Esophagus muscularis mucosa (tissue), 4 donors: Measurements from ENCODE around the gene PRKCE. TPM values are rescaled to one million over a fixed set of nuclear protein-coding genes. Genes with fewer than 3 reads are reported as not detected.

Source experiments
- DNase-seq: peaks from one replicate; pipeline ENCODE4 v3.0.0-alpha.2; 2017; ENCODE audit errors: extremely low spot score
- H3K27ac ChIP-seq, 4 donors: fragments of 200-600 bp; sonication (generic); replicated peaks in 1 of 4; 1 replicate in 3 of 4; 2 replicates in 1 of 4; pipeline ENCODE4 v1.5.1; 2016 to 2019; ENCODE audit warnings: mild to moderate bottlenecking in 1 of 4
- H3K27me3 ChIP-seq, 4 donors: fragments of 200-600 bp; sonication (generic); one replicate each; pipeline versions ENCODE4 v1.5.1 to v1.6.0; 2016 to 2019
- H3K36me3 ChIP-seq, 4 donors: fragments of 200-600 bp; sonication (generic); one replicate each; pipeline ENCODE4 v1.5.1; 2016 to 2019
- H3K4me1 ChIP-seq, 4 donors: fragments of 200-600 bp; sonication (generic); one replicate each; pipeline ENCODE4 v1.5.1; 2016 to 2019
- H3K4me3 ChIP-seq, 4 donors: fragments of 200-600 bp; sonication (generic); 1 replicate in 2 of 4; 2 replicates in 2 of 4; pipeline ENCODE4 v1.5.1; 2016 to 2019; ENCODE audit warnings: mild to moderate bottlenecking in 4 of 4, moderate library complexity in 1 of 4
- H3K9me3 ChIP-seq, 4 donors: fragments of 200-600 bp; sonication (generic); 1 replicate in 3 of 4; 2 replicates in 1 of 4; pipeline ENCODE4 v1.5.1; 2016 to 2019
- EP300 ChIP-seq: sonication (generic); formaldehyde crosslinking; IDR thresholded peaks from one replicate; pipeline ENCODE4 v1.6.1; 2017; ENCODE audit warnings: antibody characterized with exemption
- POLR2A ChIP-seq: fragments of 450-650 bp; IDR thresholded peaks from one replicate; pipeline ENCODE4 v1.6.1; 2017; ENCODE audit warnings: antibody characterized with exemption, moderate library complexity, mild to moderate bottlenecking, low read depth
- POLR2AphosphoS5 ChIP-seq, 2 donors: sonication (generic); formaldehyde crosslinking; IDR thresholded peaks; one replicate each; pipeline ENCODE4 v1.6.1; 2017; ENCODE audit warnings: antibody characterized with exemption in 2 of 2
- WGBS: methylation state at CpG from one replicate; pipeline ENCODE4 v1.1.5; 2018; 5-methylcytosine and 5-hydroxymethylcytosine counted together
- intact Hi-C: fragments of 100-400 bp; cut with DNase I; formaldehyde crosslinking; loops from one replicate; pipeline ENCODE4 v1.15.1; 2023
- total RNA-seq, 4 donors: library from RNA; depleted of rRNA; stranded (reverse); fragments of >200 nt; gene quantifications; one replicate each; pipeline versions ENCODE4 v1.1.0 to v1.2.1, GENCODE V29; 2016
- TF ChIP-seq, protein P1 (sequence below), 3 experiments: fragments of 200-600 bp in 2 of 3; fragments of 450-650 bp in 1 of 3; sonication (generic) in 2 of 3; IDR thresholded peaks; one replicate each; pipeline ENCODE4 v1.5.1; 2017 to 2019; ENCODE audit warnings: antibody characterized with exemption in 3 of 3, mild to moderate bottlenecking in 2 of 3, moderate library complexity in 1 of 3

Gene PRKCE
- total RNA-seq, 4 donors from 2014 or later: 11.6 to 21.1 (median 13.0) TPM

- TF ChIP-seq POLR2A: no peak
- TF ChIP-seq, protein P1, sequence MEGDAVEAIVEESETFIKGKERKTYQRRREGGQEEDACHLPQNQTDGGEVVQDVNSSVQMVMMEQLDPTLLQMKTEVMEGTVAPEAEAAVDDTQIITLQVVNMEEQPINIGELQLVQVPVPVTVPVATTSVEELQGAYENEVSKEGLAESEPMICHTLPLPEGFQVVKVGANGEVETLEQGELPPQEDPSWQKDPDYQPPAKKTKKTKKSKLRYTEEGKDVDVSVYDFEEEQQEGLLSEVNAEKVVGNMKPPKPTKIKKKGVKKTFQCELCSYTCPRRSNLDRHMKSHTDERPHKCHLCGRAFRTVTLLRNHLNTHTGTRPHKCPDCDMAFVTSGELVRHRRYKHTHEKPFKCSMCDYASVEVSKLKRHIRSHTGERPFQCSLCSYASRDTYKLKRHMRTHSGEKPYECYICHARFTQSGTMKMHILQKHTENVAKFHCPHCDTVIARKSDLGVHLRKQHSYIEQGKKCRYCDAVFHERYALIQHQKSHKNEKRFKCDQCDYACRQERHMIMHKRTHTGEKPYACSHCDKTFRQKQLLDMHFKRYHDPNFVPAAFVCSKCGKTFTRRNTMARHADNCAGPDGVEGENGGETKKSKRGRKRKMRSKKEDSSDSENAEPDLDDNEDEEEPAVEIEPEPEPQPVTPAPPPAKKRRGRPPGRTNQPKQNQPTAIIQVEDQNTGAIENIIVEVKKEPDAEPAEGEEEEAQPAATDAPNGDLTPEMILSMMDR (IDR thresholded peaks at IDR 0.05): no peak
- TF ChIP-seq EP300: no peak
- no peak for TF ChIP-seq POLR2AphosphoS5 (IDR thresholded peaks at IDR 0.05)
- H3K27ac ChIP-seq: no peak overlapping the region
Measured at GRCh38 chr2:46148369-46148736, 496.9 kb downstream of the PRKCE start.

DNA sequence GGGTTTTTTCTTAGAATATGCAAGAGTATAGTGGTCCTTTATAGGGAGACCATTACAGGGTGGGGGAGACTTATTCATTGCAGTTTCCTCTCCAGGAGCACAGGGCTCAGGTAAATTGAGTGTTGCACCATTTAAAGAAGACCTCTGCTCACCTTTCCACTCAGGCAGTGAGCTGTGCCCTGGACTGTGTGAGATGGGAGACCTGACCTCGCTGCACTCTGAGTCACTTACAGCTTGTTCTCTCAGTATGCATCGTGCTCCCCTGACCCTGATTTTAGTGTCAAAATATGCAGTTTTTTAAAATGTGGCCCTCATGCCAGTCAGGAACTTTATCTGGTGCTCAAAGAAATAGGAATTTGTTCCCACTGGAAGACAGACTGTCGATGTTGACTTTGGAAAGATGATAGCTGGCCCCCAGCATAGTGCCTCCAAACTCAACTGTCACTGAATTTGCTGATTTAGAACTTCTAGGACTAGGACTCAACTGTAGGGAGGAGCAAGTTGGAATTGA, 499.0 kb downstream of the PRKCE start:
- Histone ChIP-seq H3K27me3 (no peaks in the 10 kb centered on the region), H3K9me3 (no peaks in the 10 kb centered on the region), H3K4me1 (peaks cover 0 to 6% (median 0%) of the 10 kb centered on the region in 4 donors), H3K4me3 (no peak overlapping the region), H3K36me3 (peaks cover 3 to 50% (median 10%) of the 10 kb centered on the region in 4 donors), H3K27ac (peak overlapping the region in 2 of 4 donors; percentile 14 to 39)
- 90% methylated on average over 3 of the region's 3 CpGs for WGBS
- TF ChIP-seq POLR2A (no peak), EP300 (no peak), POLR2AphosphoS5 (IDR thresholded peaks at IDR 0.05) (no peak)
- TF ChIP-seq, protein P1 (IDR thresholded peaks at IDR 0.05): no peak
- DNase-seq: no peak
- intact Hi-C loops: no loop called here

More at GRCh38 chr2:46148369-46148736, 496.9 kb downstream of the PRKCE start:
- Histone ChIP-seq H3K27me3 (no peaks in the 10 kb centered on the region), H3K4me1 (peaks cover 0 to 6% (median 0%) of the 10 kb centered on the region in 4 donors), H3K36me3 (peaks cover 3 to 49% (median 10%) of the 10 kb centered on the region in 4 donors), H3K4me3 (no peak overlapping the region), H3K9me3 (no peaks in the 10 kb centered on the region)
- intact Hi-C loops: no loop called here
- WGBS: 88% methylated on average over 2 of the region's 2 CpGs
- DNase-seq: no peak

GRCh38 chr2:46151577-46151976, 500.1 kb downstream of the PRKCE start:
- Histone ChIP-seq H3K9me3 (no peaks in the 10 kb centered on the region), H3K27me3 (no peaks in the 10 kb centered on the region), H3K4me3 (no peak overlapping the region), H3K4me1 (peaks cover 0 to 6% (median 0%) of the 10 kb centered on the region in 4 donors), H3K27ac (peak overlapping the region in 1 of 4 donors; percentile 17), H3K36me3 (peaks cover 3 to 48% (median 10%) of the 10 kb centered on the region in 4 donors)
- intact Hi-C loops: no loop called here
- TF ChIP-seq POLR2AphosphoS5 (IDR thresholded peaks at IDR 0.05): no peak
- TF ChIP-seq POLR2A: no peak
- TF ChIP-seq, protein P1 (IDR thresholded peaks at IDR 0.05): no peak
- TF ChIP-seq EP300: no peak
- 74% methylated on average over 4 of the region's 4 CpGs for WGBS
- DNase-seq: no peak

- WGBS: 85% methylated on average over 11 of the region's 23 CpGs
- no peak for DNase-seq
- Histone ChIP-seq H3K4me3 (no peak overlapping the region), H3K9me3 (no peaks in the 10 kb centered on the region), H3K27me3 (no peaks in the 10 kb centered on the region), H3K27ac (no peak overlapping the region), H3K36me3 (peaks cover 3 to 34% (median 6%) of the 10 kb centered on the region in 4 donors), H3K4me1 (peaks cover 8 to 19% (median 15%) of the 10 kb centered on the region in 4 donors)
- TF ChIP-seq POLR2A (no peak), POLR2AphosphoS5 (IDR thresholded peaks at IDR 0.05) (no peak), EP300 (no peak)
- TF ChIP-seq, protein P1 (IDR thresholded peaks at IDR 0.05): no peak
- intact Hi-C loops: no loop called here
Measured at GRCh38 chr2:46153996-46154753, 502.7 kb downstream of the PRKCE start.
